GM12864 (cell line): Measurements from ENCODE around the gene OR12D3.

ENCODE experiments used
- DNase-seq: peaks from one replicate; pipeline ENCODE4 v3.0.0-alpha.2; 2011; ENCODE audit warnings: low read depth
- H3K4me3 ChIP-seq: 2 replicates; pipeline ENCODE4 v1.5.1; 2011; ENCODE audit warnings: mild to moderate bottlenecking, low read depth, low read length, control low read depth
- TF ChIP-seq, protein P1 (sequence below): IDR thresholded peaks from 2 replicates; pipeline ENCODE4 v1.5.1; 2011; ENCODE audit warnings: low read depth, mild to moderate bottlenecking, moderate library complexity, low read length, control low read depth, inconsistent platforms; ENCODE audit errors: missing control alignments

OR12D3 gene

DNA sequence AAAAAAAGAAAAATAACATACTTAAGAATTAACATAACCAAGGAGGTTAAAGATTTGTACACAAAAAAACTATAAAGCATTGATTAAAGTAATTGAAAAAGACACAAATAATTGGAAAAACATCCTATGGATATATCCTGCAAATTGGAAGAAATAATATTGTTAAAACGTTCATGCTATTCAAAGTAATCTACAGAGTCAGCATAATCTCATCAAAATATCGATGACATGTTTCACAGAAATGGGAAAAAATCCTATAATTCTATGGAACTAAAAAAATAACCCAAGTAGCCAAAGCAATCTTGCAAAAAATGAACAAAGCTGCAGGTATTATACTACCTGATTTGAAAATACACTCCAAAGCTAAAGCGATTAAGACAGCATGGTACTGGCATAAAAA, 29.7 kb downstream of the OR12D3 start:
- TF ChIP-seq, protein P1, sequence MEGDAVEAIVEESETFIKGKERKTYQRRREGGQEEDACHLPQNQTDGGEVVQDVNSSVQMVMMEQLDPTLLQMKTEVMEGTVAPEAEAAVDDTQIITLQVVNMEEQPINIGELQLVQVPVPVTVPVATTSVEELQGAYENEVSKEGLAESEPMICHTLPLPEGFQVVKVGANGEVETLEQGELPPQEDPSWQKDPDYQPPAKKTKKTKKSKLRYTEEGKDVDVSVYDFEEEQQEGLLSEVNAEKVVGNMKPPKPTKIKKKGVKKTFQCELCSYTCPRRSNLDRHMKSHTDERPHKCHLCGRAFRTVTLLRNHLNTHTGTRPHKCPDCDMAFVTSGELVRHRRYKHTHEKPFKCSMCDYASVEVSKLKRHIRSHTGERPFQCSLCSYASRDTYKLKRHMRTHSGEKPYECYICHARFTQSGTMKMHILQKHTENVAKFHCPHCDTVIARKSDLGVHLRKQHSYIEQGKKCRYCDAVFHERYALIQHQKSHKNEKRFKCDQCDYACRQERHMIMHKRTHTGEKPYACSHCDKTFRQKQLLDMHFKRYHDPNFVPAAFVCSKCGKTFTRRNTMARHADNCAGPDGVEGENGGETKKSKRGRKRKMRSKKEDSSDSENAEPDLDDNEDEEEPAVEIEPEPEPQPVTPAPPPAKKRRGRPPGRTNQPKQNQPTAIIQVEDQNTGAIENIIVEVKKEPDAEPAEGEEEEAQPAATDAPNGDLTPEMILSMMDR: no peak
- no peak for DNase-seq
- no peak overlapping the region for H3K4me3 ChIP-seq

- TF ChIP-seq, protein P1: no peak
- no peak overlapping the region for H3K4me3 ChIP-seq
- no peak for DNase-seq
Observed at GRCh38 chr6:29336269-29336668, 38.8 kb downstream of the OR12D3 start.

GRCh38 chr6:29332676-29333075, 42.4 kb downstream of the OR12D3 start:
- TF ChIP-seq, protein P1: no peak
- no peak for DNase-seq
- no peak overlapping the region for H3K4me3 ChIP-seq

GRCh38 chr6:29325777-29326176, 49.3 kb downstream of the OR12D3 start:
- no peak overlapping the region for H3K4me3 ChIP-seq
- TF ChIP-seq, protein P1: no peak
- no peak for DNase-seq
